Measurements from ENCODE around the gene KRT15. TPM values are rescaled to one million over a fixed set of nuclear protein-coding genes. Genes with fewer than 3 reads are reported as not detected.

The KRT15 gene
- total RNA-seq, 2 donors from 2014 or later = 0.68 TPM; not detected in 1

DNA sequence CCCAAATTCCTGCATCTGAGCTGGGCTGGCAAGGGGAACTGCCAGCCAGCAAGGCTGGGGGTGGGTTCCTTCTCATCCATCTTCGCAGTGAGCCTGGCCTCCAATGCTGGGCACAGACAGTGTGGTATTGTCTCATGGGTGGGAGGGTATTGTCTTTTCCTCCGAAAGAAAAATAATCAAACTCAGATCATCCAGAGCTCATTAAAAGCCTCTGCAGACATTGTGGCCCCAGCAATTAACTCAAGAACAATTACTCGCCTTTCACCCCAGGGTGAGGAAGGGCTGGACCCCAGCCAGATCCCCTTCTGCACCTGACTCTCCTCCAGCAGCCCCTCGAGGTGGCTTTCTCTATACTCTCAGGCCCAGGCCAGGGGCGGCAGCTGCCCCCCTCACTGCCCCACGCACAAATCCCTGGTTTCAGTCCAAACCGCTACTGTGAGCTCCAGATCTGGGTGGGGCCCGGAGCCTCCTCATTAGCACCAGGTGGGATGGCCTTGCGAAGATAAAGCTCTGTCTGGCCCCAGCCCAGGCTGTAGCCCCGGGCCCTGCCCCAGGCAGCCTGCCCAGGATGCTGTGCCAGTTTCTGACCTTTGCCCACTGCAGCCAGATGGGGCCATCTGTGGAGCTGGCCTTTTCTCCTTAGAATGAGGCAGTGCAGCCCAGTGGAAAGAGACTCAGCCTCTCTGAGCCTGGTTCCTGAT lies 2.3 kb upstream of the KRT15 start:
- DNase-seq (ENCODE audit: low spot score) = no peak
- Histone ChIP-seq H3K4me3 (no peak overlapping the region), H3K27ac (no peak overlapping the region), H3K36me3 (no peaks in the 10 kb centered on the region), H3K4me1 (ENCODE audit: control insufficient read depth in 1 of 2, low read depth in 2 of 2) (no peaks in the 10 kb centered on the region), H3K9me3 (no peaks in the 10 kb centered on the region), H3K27me3 (replicated peaks; ENCODE audit: insufficient read depth) (no peaks in the 10 kb centered on the region)
- TF ChIP-seq, protein P1, sequence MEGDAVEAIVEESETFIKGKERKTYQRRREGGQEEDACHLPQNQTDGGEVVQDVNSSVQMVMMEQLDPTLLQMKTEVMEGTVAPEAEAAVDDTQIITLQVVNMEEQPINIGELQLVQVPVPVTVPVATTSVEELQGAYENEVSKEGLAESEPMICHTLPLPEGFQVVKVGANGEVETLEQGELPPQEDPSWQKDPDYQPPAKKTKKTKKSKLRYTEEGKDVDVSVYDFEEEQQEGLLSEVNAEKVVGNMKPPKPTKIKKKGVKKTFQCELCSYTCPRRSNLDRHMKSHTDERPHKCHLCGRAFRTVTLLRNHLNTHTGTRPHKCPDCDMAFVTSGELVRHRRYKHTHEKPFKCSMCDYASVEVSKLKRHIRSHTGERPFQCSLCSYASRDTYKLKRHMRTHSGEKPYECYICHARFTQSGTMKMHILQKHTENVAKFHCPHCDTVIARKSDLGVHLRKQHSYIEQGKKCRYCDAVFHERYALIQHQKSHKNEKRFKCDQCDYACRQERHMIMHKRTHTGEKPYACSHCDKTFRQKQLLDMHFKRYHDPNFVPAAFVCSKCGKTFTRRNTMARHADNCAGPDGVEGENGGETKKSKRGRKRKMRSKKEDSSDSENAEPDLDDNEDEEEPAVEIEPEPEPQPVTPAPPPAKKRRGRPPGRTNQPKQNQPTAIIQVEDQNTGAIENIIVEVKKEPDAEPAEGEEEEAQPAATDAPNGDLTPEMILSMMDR (IDR thresholded peaks at IDR 0.05) = no peak
- no peak for ATAC-seq (ENCODE audit: insufficient number of reproducible peaks, low FRiP score, low read depth)

DNA sequence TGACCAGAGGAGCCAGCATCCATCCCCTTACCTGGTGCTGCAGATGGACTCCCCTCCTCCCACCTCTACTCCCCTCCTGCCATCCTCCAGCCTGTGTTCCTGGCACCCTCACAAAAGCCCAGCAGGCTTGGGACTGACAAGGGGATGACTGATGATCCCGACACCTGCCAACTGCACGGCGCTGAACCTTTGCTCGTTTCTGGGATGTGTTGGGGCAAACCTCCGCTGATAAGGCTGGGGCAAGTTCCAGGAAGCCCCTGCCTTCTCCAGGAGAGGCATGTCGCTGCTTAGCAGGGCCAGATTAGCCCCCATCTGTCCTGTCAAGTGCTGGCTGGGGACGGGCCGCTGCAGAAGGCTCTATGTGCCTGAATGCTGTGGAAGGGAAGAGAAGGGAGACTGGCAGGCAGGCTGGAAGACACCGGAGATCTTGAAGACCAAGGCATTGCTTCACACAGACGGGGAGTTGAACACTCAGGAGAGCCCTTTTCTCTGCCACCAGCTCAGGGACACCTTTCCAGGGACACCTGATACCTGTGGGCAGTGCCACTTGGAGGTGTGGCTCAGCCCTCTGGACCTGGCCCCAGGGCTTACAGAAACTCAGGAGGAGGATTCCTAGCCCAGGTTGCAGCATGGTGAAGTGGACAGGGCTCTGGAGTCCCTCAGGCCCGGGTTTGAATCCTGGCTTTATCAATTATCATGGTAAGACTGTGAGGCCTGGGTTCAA lies 973 bp upstream of the KRT15 start:
- H3K4me3 ChIP-seq = no peak overlapping the region
- no peaks in the 10 kb centered on the region for H3K9me3 ChIP-seq
- ATAC-seq (ENCODE audit: insufficient number of reproducible peaks, low FRiP score, low read depth) = no peak
- H3K27me3 ChIP-seq (replicated peaks; ENCODE audit: insufficient read depth) = no peaks in the 10 kb centered on the region
- H3K27ac ChIP-seq = no peak overlapping the region
- no peaks in the 10 kb centered on the region for H3K36me3 ChIP-seq
- no peaks in the 10 kb centered on the region for H3K4me1 ChIP-seq (ENCODE audit: control insufficient read depth in 1 of 2, low read depth in 2 of 2)
- no peak for DNase-seq (ENCODE audit: low spot score)
- TF ChIP-seq, protein P1 (IDR thresholded peaks at IDR 0.05) = no peak

DNA sequence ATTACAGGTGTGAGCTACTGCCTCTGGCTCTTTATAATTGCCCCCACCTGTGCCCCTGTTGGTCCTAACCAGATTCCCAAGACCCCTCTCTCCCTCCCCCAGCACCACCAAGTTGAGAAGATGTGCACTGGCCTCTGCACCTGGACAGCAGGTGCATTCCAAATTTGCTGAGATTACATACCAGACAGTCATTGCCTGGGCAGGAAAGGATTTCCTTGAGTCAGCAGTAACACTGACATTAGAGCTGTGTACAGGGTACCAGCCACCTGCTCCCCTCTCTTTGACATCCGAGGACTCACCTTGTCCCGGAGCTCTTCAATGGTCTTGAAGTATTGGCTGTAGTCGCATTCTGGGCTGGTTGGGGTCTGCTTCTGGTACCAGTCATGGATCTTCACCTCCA lies 659 bp downstream of the KRT15 start:
- Histone ChIP-seq H3K9me3 (no peaks in the 10 kb centered on the region), H3K36me3 (no peaks in the 10 kb centered on the region), H3K27ac (no peak overlapping the region), H3K27me3 (replicated peaks; ENCODE audit: insufficient read depth) (no peaks in the 10 kb centered on the region), H3K4me1 (ENCODE audit: control insufficient read depth in 1 of 2, low read depth in 2 of 2) (no peaks in the 10 kb centered on the region), H3K4me3 (no peak overlapping the region)
- DNase-seq (ENCODE audit: low spot score) (no peak), ATAC-seq (ENCODE audit: insufficient number of reproducible peaks, low FRiP score, low read depth) (no peak)
- TF ChIP-seq, protein P1 (IDR thresholded peaks at IDR 0.05) = no peak

DNA sequence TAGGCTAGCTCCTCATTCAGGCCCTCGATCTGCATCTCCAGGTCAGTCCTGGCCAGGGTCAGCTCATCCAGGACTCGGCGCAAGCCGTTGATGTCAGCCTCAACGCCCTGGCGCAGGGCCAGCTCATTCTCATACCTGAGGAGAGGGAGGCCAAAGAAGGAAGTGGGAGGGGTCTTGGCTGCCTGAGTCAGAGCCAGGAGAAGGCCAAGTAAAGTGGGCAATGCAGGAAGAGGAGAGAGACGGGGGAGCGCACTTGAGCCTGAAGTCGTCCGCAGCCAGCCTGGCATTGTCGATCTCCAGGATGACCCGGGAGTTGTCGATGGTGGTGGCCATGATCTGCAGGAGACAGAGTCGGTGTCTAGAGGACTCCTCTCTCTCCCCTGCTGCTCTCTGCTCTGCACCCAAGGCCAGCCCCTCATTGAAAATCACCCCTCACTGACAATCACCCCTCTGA lies 1.8 kb downstream of the KRT15 start:
- Histone ChIP-seq H3K27me3 (replicated peaks; ENCODE audit: insufficient read depth) (no peaks in the 10 kb centered on the region), H3K36me3 (no peaks in the 10 kb centered on the region), H3K9me3 (no peaks in the 10 kb centered on the region), H3K27ac (no peak overlapping the region), H3K4me1 (ENCODE audit: control insufficient read depth in 1 of 2, low read depth in 2 of 2) (no peaks in the 10 kb centered on the region), H3K4me3 (no peak overlapping the region)
- DNase-seq (ENCODE audit: low spot score) = no peak
- TF ChIP-seq, protein P1 (IDR thresholded peaks at IDR 0.05) = no peak
- ATAC-seq (ENCODE audit: insufficient number of reproducible peaks, low FRiP score, low read depth) = no peak

DNA sequence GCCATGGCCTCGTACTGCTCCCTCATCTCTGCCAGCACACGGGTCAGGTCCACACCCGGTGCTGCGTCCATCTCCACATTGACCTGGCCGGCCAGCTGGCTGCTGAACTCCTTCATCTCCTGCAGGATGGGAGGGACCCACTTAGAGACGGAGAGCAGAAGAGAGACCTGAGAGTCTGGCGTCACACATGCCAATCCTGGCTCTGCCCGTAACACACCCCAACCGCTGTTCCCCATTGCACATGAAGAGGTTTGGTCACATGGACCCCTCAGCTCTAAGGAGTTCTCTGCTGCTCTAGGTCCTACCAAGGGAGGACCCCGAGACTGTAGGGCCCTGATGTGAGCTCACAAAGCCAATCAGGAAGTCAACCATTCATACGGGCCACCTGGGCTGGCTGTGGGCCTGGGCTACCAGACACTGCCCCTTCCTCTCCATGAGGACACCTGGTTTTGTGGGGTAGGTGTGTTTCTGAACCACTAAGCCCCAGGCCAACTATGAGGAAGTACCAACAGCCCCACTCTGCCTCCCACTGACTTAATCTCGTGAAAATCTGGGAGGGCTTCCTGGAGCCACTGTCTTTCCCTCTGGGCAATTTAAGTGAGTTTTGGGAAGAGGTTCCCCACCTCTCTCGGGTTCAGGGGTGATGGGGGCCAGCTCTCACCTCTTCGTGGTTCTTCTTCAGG lies 2.4 kb downstream of the KRT15 start:
- no peak for ATAC-seq (ENCODE audit: insufficient number of reproducible peaks, low FRiP score, low read depth)
- H3K4me3 ChIP-seq = no peak overlapping the region
- no peaks in the 10 kb centered on the region for H3K27me3 ChIP-seq (replicated peaks; ENCODE audit: insufficient read depth)

More for the DNA sequence above, 2.4 kb downstream of the KRT15 start:
- H3K4me1 ChIP-seq (ENCODE audit: control insufficient read depth in 1 of 2, low read depth in 2 of 2) = no peaks in the 10 kb centered on the region
- H3K9me3 ChIP-seq = no peaks in the 10 kb centered on the region
- TF ChIP-seq, protein P1 (IDR thresholded peaks at IDR 0.05) = no peak
- H3K36me3 ChIP-seq = no peaks in the 10 kb centered on the region
- no peak for DNase-seq (ENCODE audit: low spot score)
- H3K27ac ChIP-seq = no peak overlapping the region

All from thoracic aorta (tissue), 2 donors.